ENCODE data around the gene HIPK2.

- no peak for TF ChIP-seq CTCF (IDR thresholded peaks at IDR 0.05; ENCODE audit: borderline replicate concordance, extremely low read depth, low read length, poor library complexity, severe bottlenecking)
- no peak for TF ChIP-seq EZH2 (IDR thresholded peaks at IDR 0.05; ENCODE audit: borderline replicate concordance, low read depth, low read length, severe bottlenecking)
Observed at GRCh38 chr7:139693651-139694388, 84.0 kb downstream of the HIPK2 start.

Measured in DND-41 (cell line).